Nephron progenitor cell (in vitro differentiated cells): ENCODE data around the gene ABCG4.
"Not testable (repeated sequence)": the region's sequence is repeated elsewhere in the genome, so short reads cannot be mapped to it uniquely, and the experiment has no call there.

Experiments
- DNase-seq: peaks from one replicate; pipeline ENCODE4 v3.0.0; 2021
- H3K27ac Mint-ChIP-seq: 2 replicates; pipeline ENCODE4 v1.8.0; 2021; ENCODE audit warnings: mild to moderate bottlenecking, moderate library complexity, mixed read lengths
- H3K27me3 Mint-ChIP-seq: 2 replicates; pipeline ENCODE4 v1.8.0; 2021; ENCODE audit warnings: mild to moderate bottlenecking, low read depth, mixed read lengths; ENCODE audit not compliant: poor library complexity
- H3K36me3 Mint-ChIP-seq: 2 replicates; pipeline ENCODE4 v1.8.0; 2021; ENCODE audit warnings: low read depth, mixed read lengths
- H3K4me1 Mint-ChIP-seq: 2 replicates; pipeline ENCODE4 v1.8.0; 2021; ENCODE audit warnings: mixed read lengths
- H3K4me3 Mint-ChIP-seq: 2 replicates; pipeline ENCODE4 v1.8.0; 2021; ENCODE audit warnings: mild to moderate bottlenecking, moderate library complexity, mixed read lengths
- H3K9me3 Mint-ChIP-seq: 2 replicates; pipeline ENCODE4 v1.8.0; 2021; ENCODE audit warnings: mild to moderate bottlenecking, moderate library complexity, mixed read lengths
- CTCF ChIP-seq: fragments of 200-600 bp; sonication (generic); IDR thresholded peaks from 2 replicates; pipeline ENCODE4 v1.5.0; 2021; ENCODE audit warnings: antibody characterized with exemption

Gene ABCG4

DNA sequence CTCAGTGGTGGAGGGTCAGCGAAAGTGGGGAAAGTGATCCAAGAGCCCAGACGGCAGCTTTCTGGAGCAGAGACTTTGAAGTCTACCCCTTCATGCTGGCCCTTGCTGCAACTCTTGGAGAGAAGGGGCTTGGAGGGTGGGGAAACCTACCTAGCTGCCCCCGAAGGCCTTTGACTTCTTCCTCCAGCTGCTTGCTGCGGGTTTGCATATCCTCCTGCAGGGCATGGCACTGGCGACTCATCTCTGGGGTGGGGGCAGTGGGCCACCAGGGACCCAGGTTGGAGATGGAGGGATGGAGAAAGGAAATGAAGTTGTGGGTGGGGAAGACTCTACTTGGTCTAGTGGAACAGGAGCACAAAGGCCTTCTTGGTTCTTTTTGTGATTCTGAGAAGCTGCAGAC is 44.1 kb downstream of the ABCG4 start:
- H3K4me3 Mint-ChIP-seq, result no peak overlapping the region
- no peaks in the 10 kb centered on the region for H3K36me3 Mint-ChIP-seq
- no peak for TF ChIP-seq CTCF
- no peak for DNase-seq
- H3K9me3 Mint-ChIP-seq, result no peaks in the 10 kb centered on the region
- H3K4me1 Mint-ChIP-seq, result peaks cover 29% of the 10 kb centered on the region
- peaks cover 10% of the 10 kb centered on the region for H3K27me3 Mint-ChIP-seq
- H3K27ac Mint-ChIP-seq, result no peak overlapping the region

DNA sequence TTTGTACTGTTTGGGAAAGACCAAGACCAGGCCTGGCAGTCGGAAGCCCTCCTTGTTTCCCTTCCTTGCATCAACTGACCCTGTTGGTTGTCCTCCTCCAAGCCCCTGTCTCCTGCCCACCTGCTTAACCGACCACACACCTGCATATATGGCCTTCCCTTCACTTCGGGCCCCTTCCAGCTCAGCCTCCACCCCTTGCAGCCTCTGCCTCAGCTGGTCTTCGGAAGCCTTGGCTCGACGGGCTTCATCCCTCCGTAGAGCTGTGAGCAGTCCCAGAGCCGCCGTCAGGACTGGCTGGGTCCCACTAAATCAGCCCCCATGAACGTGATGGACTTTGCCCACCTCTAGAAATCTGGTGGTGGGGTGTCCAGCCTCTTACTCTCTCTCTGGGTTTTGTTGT is 44.8 kb downstream of the ABCG4 start:
- Mint-ChIP-seq H3K36me3 (no peaks in the 10 kb centered on the region), H3K4me1 (peaks cover 29% of the 10 kb centered on the region), H3K27me3 (peaks cover 8% of the 10 kb centered on the region), H3K9me3 (no peaks in the 10 kb centered on the region), H3K4me3 (no peak overlapping the region), H3K27ac (no peak overlapping the region)
- no peak for TF ChIP-seq CTCF
- no peak for DNase-seq

DNA sequence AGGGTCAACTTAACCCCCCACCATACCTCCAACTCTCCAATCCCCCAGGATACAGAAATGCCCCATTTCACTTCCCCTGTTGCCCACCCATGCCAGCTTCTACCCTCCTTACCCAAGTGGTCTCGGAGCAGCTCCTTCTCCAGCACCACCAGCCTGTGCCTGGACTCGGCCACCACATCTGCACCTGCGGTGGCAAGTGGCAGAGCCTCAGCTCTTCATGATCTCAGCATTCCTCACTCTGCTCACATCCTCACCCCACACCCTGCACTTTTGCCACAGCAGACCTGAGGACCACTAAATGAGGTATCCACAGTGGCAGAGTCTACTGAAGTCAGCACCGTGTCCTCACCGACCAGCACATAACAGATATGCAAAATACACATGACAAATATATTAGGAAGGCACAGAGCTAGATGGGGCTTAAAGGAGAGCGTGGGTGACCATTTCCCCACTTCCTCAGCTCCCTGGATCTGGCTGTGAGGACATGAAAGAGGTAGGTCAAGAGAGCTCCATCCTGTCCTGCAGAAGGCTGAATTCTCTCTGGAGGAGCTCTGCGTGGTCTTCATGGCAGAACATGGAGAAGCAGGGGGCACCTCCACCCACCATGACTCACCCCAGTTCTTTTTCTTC is 46.1 kb downstream of the ABCG4 start:
- DNase-seq, result no peak
- Mint-ChIP-seq H3K27me3 (peaks cover 2% of the 10 kb centered on the region), H3K36me3 (no peaks in the 10 kb centered on the region), H3K27ac (no peak overlapping the region), H3K4me1 (peaks cover 16% of the 10 kb centered on the region), H3K9me3 (no peaks in the 10 kb centered on the region), H3K4me3 (no peak overlapping the region)
- no peak for TF ChIP-seq CTCF

GRCh38 chr11:119195680-119196079 is 46.8 kb downstream of the ABCG4 start:
- DNase-seq, result peak; percentile 25
- Mint-ChIP-seq H3K9me3 (no peaks in the 10 kb centered on the region), H3K27ac (no peak overlapping the region), H3K4me1 (peaks cover 8% of the 10 kb centered on the region), H3K4me3 (peak overlapping the region; percentile 28), H3K36me3 (no peaks in the 10 kb centered on the region), H3K27me3 (peaks cover under 1% of the 10 kb centered on the region)
- no peak for TF ChIP-seq CTCF

DNA sequence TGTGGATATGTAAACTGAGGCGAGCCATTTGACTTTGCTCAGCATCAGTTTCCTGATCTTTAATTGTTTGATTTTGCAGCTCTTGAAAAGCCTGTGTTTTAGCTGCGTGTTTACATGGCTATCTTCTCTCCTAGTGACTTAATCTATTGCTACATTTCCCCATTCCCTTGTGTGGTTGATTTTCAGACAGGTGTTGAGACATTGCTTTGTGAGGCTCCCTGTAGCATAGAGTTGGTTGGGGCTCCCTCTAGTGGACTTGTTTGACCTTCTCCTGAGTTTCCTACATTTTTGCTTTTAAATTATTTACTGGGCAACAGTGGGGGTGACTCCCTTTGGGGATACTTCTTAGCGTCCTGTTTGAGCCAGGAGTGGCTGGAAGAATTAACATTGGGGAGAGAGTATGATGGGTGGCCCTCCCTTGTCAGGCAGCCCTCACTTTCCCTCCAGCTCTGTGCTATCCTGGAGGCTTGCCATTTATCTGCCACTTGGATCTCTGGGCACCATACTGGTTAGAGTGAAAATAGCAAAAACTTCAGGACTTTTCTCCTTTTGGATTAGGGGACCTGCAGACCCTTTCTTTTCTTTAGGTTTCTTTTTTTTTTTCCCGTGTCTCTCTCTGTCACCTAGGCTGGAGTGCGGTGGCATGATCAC is 48.1 kb downstream of the ABCG4 start:
- peak; percentile 66 for DNase-seq
- TF ChIP-seq CTCF, result peak; percentile 82
- Mint-ChIP-seq H3K4me1 (peaks cover 5% of the 10 kb centered on the region), H3K9me3 (no peaks in the 10 kb centered on the region), H3K27me3 (peaks cover 9% of the 10 kb centered on the region), H3K36me3 (no peaks in the 10 kb centered on the region), H3K4me3 (no peak overlapping the region), H3K27ac (no peak overlapping the region)

DNA sequence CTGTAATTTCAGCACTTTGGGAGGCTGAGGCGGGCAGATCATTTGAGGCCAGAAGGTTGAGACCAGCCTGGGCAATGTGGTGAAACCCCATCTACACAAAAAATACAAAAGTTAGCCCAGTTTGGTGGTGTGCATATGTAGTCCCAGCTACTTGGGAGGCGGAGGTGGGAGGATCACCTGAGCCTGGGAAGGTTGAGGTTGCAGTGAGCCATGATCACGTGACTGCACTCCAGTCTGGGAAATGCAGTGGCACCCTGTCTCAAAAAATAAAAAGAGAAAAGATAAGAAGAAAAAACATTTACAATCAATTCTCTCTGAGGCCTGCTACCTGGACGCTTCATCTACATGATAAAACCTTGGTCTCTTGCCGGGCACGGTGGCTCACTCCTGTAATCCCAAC is 50.1 kb downstream of the ABCG4 start:
- DNase-seq, result no peak
- Mint-ChIP-seq H3K4me1 (peaks cover 5% of the 10 kb centered on the region), H3K9me3 (no peaks in the 10 kb centered on the region), H3K27me3 (peaks cover 12% of the 10 kb centered on the region), H3K36me3 (no peaks in the 10 kb centered on the region), H3K4me3 (no peak overlapping the region), H3K27ac (no peak overlapping the region)
- TF ChIP-seq CTCF, result no peak

GRCh38 chr11:119201236-119201635 is 52.4 kb downstream of the ABCG4 start:
- Mint-ChIP-seq H3K4me1 (peaks cover 21% of the 10 kb centered on the region), H3K27me3 (peaks cover 14% of the 10 kb centered on the region)
- H3K9me3 Mint-ChIP-seq, H3K4me3 Mint-ChIP-seq, H3K36me3 Mint-ChIP-seq, DNase-seq, H3K27ac Mint-ChIP-seq: not testable (repeated sequence)
